ENCODE data around the gene ZSCAN9. TPM values are rescaled to one million over a fixed set of nuclear protein-coding genes. Genes with fewer than 3 reads are reported as not detected.

The ZSCAN9 gene
- total and polyA plus RNA-seq, 9 of the 15 experiments (the other 6 are each of a cell fraction or from before 2014, with no cell fraction given), result 18.8 to 48.9 (median 28.7) TPM

DNA sequence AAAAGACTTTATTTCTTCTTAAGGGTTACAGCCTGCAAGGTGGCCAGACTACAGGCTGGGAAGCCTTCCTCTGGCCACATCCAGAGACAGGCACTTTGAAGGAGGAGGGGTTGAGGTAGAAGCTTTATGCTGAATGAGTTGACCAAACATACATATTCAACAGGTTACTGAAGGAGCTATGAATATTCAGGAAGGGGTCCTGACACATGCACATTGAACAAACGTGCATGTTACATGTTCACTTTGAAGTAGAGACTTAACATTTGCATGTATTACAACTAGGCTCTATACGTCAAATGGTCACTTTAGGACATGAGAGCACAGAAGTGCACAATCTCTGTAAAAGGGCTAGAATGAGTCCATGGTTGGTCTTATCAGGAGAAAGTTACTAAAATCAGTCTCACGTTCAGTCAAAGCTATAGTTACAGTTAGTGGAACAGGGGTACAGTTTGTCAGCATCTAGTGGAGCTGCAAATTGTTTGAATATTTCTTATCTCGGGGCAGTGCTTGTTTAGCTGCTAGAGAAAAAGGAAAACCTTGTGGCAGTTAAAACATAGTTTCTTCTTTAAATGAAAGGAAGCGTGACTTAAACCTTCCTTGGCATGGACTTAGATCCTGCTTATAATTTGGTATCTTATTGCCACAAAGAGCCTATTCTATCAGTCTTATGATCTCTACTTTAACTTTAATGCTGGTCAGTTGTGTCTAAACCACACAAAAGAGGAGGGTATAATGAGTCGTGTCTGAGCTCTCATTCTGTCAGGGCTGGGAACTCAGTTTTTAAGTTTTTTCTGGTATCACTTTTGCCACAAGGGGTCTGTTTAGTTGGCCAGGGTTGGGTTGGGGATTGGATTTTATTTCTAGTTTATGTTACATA lies 4.6 kb upstream of the ZSCAN9 start:
- Histone ChIP-seq H3K4me3 (no peak overlapping the region), H3K4me2 (ENCODE audit: insufficient read depth, low read length) (peak overlapping the region; percentile 72), H3K27ac (ENCODE audit: extremely low read depth, low read depth, low read length) (peak overlapping the region; percentile 81), H3K79me2 (ENCODE audit: control insufficient read depth, insufficient read depth, low read length) (peaks cover 29% of the 10 kb centered on the region), H3K9me1 (ENCODE audit: control insufficient read depth, insufficient read depth, low read length) (no peaks in the 10 kb centered on the region), H3K27me3 (ENCODE audit: control insufficient read depth in 2 of 2, insufficient read depth in 2 of 2, low read length in 2 of 2) (no peaks in the 10 kb centered on the region), H3K9ac (ENCODE audit: insufficient read depth in 1 of 2, low read depth in 2 of 2, low read length in 2 of 2) (peak overlapping the region in 1 of 2 experiments; percentile 61; a peak in 2 of 4 replicates), H3K4me1 (replicated peaks in 1 of 2; ENCODE audit: control insufficient read depth in 2 of 2, insufficient read depth in 2 of 2, low read length in 2 of 2) (peaks cover 39 to 53% of the 10 kb centered on the region in 2 experiments), H3K36me3 (ENCODE audit: control insufficient read depth, insufficient read depth, low read length) (no peaks in the 10 kb centered on the region), H3K9me3 (replicated peaks; ENCODE audit: control insufficient read depth, insufficient read depth, low read depth, low read length) (no peaks in the 10 kb centered on the region), H2AFZ (ENCODE audit: low read depth, low read length) (peak overlapping the region; percentile 90), H4K20me1 (replicated peaks; ENCODE audit: control insufficient read depth, insufficient read depth, low read length) (no peaks in the 10 kb centered on the region; the same call in 1 of the 2 replicates)
- CTCF ChIA-PET (ENCODE audit: low intra/inter-chr PET ratio), result interaction anchor here (0.6 kb wide), 1 partner anchor 9 kb away, joined by 4 read pairs; no protein-coding TSS in a partner anchor
- DNase-seq (ENCODE audit: extremely low read depth in 1 of 4, low spot score in 3 of 4) (peak in 2 of 4 experiments; percentile 47 to 78), FAIRE-seq (peak; percentile 83), ATAC-seq (peak; percentile 69)
- POLR2A ChIA-PET, result interaction anchor here (0.6 to 4.8 kb wide), 24 partner anchors 9 to 628 kb away, joined by 3 to 38 read pairs (median 4); partner anchors contain the start of genes PGBD1, ZKSCAN4, ZKSCAN8 and ZSCAN31
- BruUV-seq (replicated peaks), result TSS peak; percentile 80
- in situ Hi-C loops (cut with MboI) (no loop called here), intact Hi-C loops (cut with micrococcal nuclease) (loop anchor here (2.0 to 10.0 kb wide), 3 partner anchors 117 to 394 kb away; partner anchors contain the start of gene ZSCAN31)
- WGBS (ENCODE audit: insufficient coverage, low coverage, missing lambda C conversion rate), result 2% methylated on average over 6 of the region's 6 CpGs
- TF ChIP-seq ZBTB40 (IDR thresholded peaks at IDR 0.05) (peak; percentile 50; the same call in 1 of the 2 replicates), ZBTB40 (CRISPR knock-in tag; IDR thresholded peaks at IDR 0.05) (no peak), TEAD2 (tag; IDR thresholded peaks at IDR 0.05) (no peak), NR2F6 (CRISPR knock-in tag; IDR thresholded peaks at IDR 0.05) (0 out of 2 replicates have a peak, but pooled peaks have one; percentile 25)
- TF ChIP-seq, protein P1, sequence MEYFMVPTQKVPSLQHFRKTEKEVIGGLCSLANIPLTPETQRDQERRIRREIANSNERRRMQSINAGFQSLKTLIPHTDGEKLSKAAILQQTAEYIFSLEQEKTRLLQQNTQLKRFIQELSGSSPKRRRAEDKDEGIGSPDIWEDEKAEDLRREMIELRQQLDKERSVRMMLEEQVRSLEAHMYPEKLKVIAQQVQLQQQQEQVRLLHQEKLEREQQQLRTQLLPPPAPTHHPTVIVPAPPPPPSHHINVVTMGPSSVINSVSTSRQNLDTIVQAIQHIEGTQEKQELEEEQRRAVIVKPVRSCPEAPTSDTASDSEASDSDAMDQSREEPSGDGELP (CRISPR knock-in tag; IDR thresholded peaks at IDR 0.05; ENCODE audit: borderline replicate concordance), result no peak
- TF ChIP-seq, protein P2, sequence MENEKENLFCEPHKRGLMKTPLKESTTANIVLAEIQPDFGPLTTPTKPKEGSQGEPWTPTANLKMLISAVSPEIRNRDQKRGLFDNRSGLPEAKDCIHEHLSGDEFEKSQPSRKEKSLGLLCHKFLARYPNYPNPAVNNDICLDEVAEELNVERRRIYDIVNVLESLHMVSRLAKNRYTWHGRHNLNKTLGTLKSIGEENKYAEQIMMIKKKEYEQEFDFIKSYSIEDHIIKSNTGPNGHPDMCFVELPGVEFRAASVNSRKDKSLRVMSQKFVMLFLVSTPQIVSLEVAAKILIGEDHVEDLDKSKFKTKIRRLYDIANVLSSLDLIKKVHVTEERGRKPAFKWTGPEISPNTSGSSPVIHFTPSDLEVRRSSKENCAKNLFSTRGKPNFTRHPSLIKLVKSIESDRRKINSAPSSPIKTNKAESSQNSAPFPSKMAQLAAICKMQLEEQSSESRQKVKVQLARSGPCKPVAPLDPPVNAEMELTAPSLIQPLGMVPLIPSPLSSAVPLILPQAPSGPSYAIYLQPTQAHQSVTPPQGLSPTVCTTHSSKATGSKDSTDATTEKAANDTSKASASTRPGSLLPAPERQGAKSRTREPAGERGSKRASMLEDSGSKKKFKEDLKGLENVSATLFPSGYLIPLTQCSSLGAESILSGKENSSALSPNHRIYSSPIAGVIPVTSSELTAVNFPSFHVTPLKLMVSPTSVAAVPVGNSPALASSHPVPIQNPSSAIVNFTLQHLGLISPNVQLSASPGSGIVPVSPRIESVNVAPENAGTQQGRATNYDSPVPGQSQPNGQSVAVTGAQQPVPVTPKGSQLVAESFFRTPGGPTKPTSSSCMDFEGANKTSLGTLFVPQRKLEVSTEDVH (IDR thresholded peaks at IDR 0.05; ENCODE audit: low read depth, partially characterized antibody), result no peak

Measured in K562 (cell line).